HepG2 (cell line): ENCODE measurements around the gene TMEM143. TPM values are rescaled to one million over a fixed set of nuclear protein-coding genes. Genes with fewer than 3 reads are reported as not detected.

Source experiments
- BRCA1 ChIP-seq: sonication (generic); formaldehyde crosslinking; IDR thresholded peaks from 2 replicates; pipeline ENCODE4 v1.4.0; 2020; ENCODE audit warnings: missing genetic modification reagents
- HOXD1 ChIP-seq: sonication (generic); formaldehyde crosslinking; IDR thresholded peaks from 2 replicates; pipeline ENCODE4 v1.5.0; 2020; ENCODE audit warnings: missing genetic modification reagents
- KLF9 ChIP-seq: IDR thresholded peaks from 2 replicates; pipeline ENCODE4 v1.6.1; 2016; ENCODE audit warnings: low read depth
- MAFK ChIP-seq, 2 experiments: IDR thresholded peaks in 1 of 2; conservative IDR thresholded peaks in 1 of 2; 2 replicates each; pipeline ENCODE4 v1.6.1; 2011; ENCODE audit warnings: improper control_type of control experiment in 2 of 2, low read length in 2 of 2
- NONO ChIP-seq, 2 experiments: fragments of 450-650 bp in 1 of 2; sonication (generic) in 1 of 2; formaldehyde crosslinking in 1 of 2; IDR thresholded peaks in 1 of 2; conservative IDR thresholded peaks in 1 of 2; 2 replicates each; pipeline versions ENCODE4 v1.6.1 to v1.8.0; 2017 to 2022; ENCODE audit warnings: mild to moderate bottlenecking in 1 of 2, missing genetic modification reagents in 1 of 2, moderate library complexity in 1 of 2
- POLR2AphosphoS5 ChIP-seq: IDR thresholded peaks from 2 replicates; pipeline ENCODE4 v1.6.1; 2012; ENCODE audit warnings: low read depth, low read length
- SMC3 ChIP-seq: IDR thresholded peaks from 2 replicates; pipeline ENCODE4 v1.6.1; 2011; ENCODE audit warnings: low read length, improper control_type of control experiment
- SP1 ChIP-seq, 2 experiments: fragments of 450-650 bp in 1 of 2; sonication (generic) in 1 of 2; formaldehyde crosslinking in 1 of 2; IDR thresholded peaks; 2 replicates each; pipeline versions ENCODE4 v1.4.0 to v1.6.1; 2016 to 2020; ENCODE audit warnings: missing genetic modification reagents in 1 of 2
- SP2 ChIP-seq: sonication (generic); formaldehyde crosslinking; IDR thresholded peaks from 2 replicates; pipeline ENCODE4 v1.5.1; 2020; ENCODE audit warnings: mild to moderate bottlenecking, missing genetic modification reagents
- SP4 ChIP-seq: sonication (generic); formaldehyde crosslinking; IDR thresholded peaks from 2 replicates; pipeline ENCODE4 v1.8.1; 2023; ENCODE audit warnings: mild to moderate bottlenecking, missing genetic modification reagents
- TBL1XR1 ChIP-seq: fragments of 150-350 bp; IDR thresholded peaks from 2 replicates; pipeline ENCODE4 v1.6.1; 2014; ENCODE audit warnings: borderline replicate concordance, low read length; ENCODE audit not compliant: partially characterized antibody
- ZMAT3 ChIP-seq: sonication (generic); formaldehyde crosslinking; conservative IDR thresholded peaks from 2 replicates; pipeline ENCODE4 v1.7.0; 2021; ENCODE audit warnings: missing genetic modification reagents
- ZNF589 ChIP-seq: sonication (generic); formaldehyde crosslinking; conservative IDR thresholded peaks from 2 replicates; pipeline ENCODE4 v1.8.0; 2022; ENCODE audit warnings: mild to moderate bottlenecking, moderate library complexity, missing genetic modification reagents
- ZNF788 ChIP-seq: sonication (generic); formaldehyde crosslinking; IDR thresholded peaks from 2 replicates; pipeline ENCODE4 v1.5.0; 2020; ENCODE audit warnings: mild to moderate bottlenecking, missing genetic modification reagents, borderline replicate concordance
- ZSCAN29 ChIP-seq: sonication (generic); formaldehyde crosslinking; conservative IDR thresholded peaks from 2 replicates; pipeline ENCODE4 v1.4.0; 2020; ENCODE audit warnings: mild to moderate bottlenecking, missing genetic modification reagents
- polyA plus RNA-seq, 8 experiments: library from polyadenylated mRNA; depleted of rRNA in 3 of 8; stranded (reverse) in 7 of 8; unstranded in 1 of 8; fragments of >200 nt; fragmentation: Illumina TruSeq in 4 of 8; extraction: Trizol in 4 of 8; gene quantifications; 2 replicates each; pipeline versions ENCODE4 v1.2.1 to v1.2.3, GENCODE V29; 2011 to 2016; ENCODE audit warnings: low read depth in 4 of 8, missing spikeins in 1 of 8, mixed read lengths in 1 of 8; ENCODE audit not compliant: insufficient read depth in 1 of 8
- total RNA-seq, 5 experiments: library from RNA; depleted of rRNA; stranded (reverse); fragments of >200 nt; fragmentation: Illumina TruSeq; extraction: Trizol; gene quantifications; 2 replicates each; pipeline ENCODE4 v1.2.3, GENCODE V29; 2016; ENCODE audit warnings: low read depth in 1 of 5
- TF ChIP-seq, protein P1 (sequence below): sonication (generic); formaldehyde crosslinking; IDR thresholded peaks from 2 replicates; pipeline ENCODE4 v1.9.0; 2022; ENCODE audit warnings: missing genetic modification reagents, mild to moderate bottlenecking, borderline replicate concordance
- TF ChIP-seq, protein P2 (sequence below): sonication (generic); formaldehyde crosslinking; IDR thresholded peaks from 2 replicates; pipeline ENCODE4 v1.5.0; 2020; ENCODE audit warnings: mild to moderate bottlenecking, missing genetic modification reagents
- TF ChIP-seq, protein P3 (sequence below), 2 experiments: sonication (generic) in 1 of 2; formaldehyde crosslinking in 1 of 2; IDR thresholded peaks; 2 replicates each; pipeline versions ENCODE4 v1.4.0 to v1.6.1; 2018 to 2020; ENCODE audit warnings: missing genetic modification reagents in 2 of 2, borderline replicate concordance in 1 of 2, low read depth in 1 of 2, mild to moderate bottlenecking in 1 of 2, missing biosample characterization in 1 of 2
- TF ChIP-seq, protein P4 (sequence below): sonication (generic); formaldehyde crosslinking; IDR thresholded peaks from 2 replicates; pipeline ENCODE4 v1.8.1; 2023; ENCODE audit warnings: mild to moderate bottlenecking, missing genetic modification reagents

The TMEM143 gene
- total and polyA plus RNA-seq, 2 of the 13 experiments (the other 11 are each of a cell fraction or from before 2014, with no cell fraction given): 7.7 to 11.3 TPM

DNA sequence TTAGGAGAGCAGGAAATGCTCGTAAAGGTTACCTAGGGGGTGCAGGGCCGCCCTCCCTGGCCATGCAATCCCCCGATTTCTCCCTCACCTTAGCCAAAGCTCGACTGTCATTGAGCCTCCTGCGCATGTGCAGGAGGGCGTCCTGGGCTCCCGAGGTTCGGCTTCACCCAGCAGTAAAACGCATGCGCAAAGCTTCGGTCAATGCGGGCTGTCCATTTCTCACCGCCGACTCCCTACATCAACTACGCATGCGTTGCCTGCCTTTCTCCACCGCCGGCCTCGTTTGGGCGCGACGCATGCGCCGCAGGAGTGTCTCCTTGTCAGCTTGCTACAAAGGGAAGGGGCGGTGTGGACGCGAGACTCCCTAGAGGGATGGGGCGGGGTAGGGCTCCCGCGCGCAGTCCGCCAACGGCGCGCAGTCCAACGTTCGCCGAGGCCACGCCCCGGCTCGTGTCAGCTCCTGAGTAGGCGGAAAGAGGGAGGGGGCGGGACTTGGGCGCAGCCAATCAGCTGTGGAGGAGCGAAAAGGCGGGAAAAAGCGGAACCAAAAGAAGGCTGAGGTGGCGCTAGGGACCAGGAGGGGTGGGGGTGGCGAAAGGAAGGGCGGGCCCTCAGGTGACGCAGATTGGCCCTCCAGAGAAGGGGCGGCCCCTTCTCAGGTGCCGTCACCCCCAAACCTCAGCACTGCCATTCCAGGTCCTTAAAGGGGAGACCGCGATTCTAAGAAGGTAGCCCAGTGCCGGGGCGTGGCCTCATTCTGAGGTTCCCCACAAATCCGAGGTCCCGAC, at the start of gene TMEM143, which contains the start of gene SYNGR4 (continued):
- TF ChIP-seq SP1 (IDR thresholded peaks at IDR 0.05) (no peak), SP1 (CRISPR knock-in tag; IDR thresholded peaks at IDR 0.05) (peak; percentile 89; the same call in 1 of the 2 replicates), MAFK (conservative IDR thresholded peaks at IDR 0.05 in 1 of 2, IDR thresholded peaks at IDR 0.05 in 1 of 2; ENCODE audit: low read length in 2 of 2) (peak; percentile 15 to 26; a peak in 1 of 4 replicates), POLR2AphosphoS5 (peak; percentile 80), SP4 (CRISPR knock-in tag) (peak; percentile 91), SMC3 (no peak), HOXD1 (0 out of 2 replicates have a peak, but pooled peaks have one; percentile 4), NONO (IDR thresholded peaks at IDR 0.05) (no peak), NONO (CRISPR knock-in tag; conservative IDR thresholded peaks at IDR 0.05) (no peak; the same call in 1 of the 2 replicates), ZNF589 (CRISPR knock-in tag) (0 out of 2 replicates have a peak, but pooled peaks have one; percentile 7), ZMAT3 (CRISPR knock-in tag) (peak; percentile 77; the same call in 1 of the 2 replicates), TBL1XR1 (no peak), ZNF788 (CRISPR knock-in tag) (peak; percentile 83; the same call in 1 of the 2 replicates), BRCA1 (CRISPR knock-in tag) (0 out of 2 replicates have a peak, but pooled peaks have one; percentile 50), ZSCAN29 (CRISPR knock-in tag) (0 out of 2 replicates have a peak, but pooled peaks have one; percentile 8), KLF9 (CRISPR knock-in tag) (no peak), SP2 (CRISPR knock-in tag) (peak; percentile 83)
- TF ChIP-seq, protein P1, sequence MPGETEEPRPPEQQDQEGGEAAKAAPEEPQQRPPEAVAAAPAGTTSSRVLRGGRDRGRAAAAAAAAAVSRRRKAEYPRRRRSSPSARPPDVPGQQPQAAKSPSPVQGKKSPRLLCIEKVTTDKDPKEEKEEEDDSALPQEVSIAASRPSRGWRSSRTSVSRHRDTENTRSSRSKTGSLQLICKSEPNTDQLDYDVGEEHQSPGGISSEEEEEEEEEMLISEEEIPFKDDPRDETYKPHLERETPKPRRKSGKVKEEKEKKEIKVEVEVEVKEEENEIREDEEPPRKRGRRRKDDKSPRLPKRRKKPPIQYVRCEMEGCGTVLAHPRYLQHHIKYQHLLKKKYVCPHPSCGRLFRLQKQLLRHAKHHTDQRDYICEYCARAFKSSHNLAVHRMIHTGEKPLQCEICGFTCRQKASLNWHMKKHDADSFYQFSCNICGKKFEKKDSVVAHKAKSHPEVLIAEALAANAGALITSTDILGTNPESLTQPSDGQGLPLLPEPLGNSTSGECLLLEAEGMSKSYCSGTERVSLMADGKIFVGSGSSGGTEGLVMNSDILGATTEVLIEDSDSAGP: peak; percentile 3
- TF ChIP-seq, protein P2, sequence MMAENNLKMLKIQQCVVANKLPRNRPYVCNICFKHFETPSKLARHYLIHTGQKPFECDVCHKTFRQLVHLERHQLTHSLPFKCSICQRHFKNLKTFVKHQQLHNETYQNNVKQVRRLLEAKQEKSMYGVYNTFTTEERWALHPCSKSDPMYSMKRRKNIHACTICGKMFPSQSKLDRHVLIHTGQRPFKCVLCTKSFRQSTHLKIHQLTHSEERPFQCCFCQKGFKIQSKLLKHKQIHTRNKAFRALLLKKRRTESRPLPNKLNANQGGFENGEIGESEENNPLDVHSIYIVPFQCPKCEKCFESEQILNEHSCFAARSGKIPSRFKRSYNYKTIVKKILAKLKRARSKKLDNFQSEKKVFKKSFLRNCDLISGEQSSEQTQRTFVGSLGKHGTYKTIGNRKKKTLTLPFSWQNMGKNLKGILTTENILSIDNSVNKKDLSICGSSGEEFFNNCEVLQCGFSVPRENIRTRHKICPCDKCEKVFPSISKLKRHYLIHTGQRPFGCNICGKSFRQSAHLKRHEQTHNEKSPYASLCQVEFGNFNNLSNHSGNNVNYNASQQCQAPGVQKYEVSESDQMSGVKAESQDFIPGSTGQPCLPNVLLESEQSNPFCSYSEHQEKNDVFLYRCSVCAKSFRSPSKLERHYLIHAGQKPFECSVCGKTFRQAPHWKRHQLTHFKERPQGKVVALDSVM: no peak
- TF ChIP-seq, protein P3, sequence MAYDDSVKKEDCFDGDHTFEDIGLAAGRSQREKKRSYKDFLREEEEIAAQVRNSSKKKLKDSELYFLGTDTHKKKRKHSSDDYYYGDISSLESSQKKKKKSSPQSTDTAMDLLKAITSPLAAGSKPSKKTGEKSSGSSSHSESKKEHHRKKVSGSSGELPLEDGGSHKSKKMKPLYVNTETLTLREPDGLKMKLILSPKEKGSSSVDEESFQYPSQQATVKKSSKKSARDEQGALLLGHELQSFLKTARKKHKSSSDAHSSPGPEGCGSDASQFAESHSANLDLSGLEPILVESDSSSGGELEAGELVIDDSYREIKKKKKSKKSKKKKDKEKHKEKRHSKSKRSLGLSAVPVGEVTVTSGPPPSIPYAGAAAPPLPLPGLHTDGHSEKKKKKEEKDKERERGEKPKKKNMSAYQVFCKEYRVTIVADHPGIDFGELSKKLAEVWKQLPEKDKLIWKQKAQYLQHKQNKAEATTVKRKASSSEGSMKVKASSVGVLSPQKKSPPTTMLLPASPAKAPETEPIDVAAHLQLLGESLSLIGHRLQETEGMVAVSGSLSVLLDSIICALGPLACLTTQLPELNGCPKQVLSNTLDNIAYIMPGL (CRISPR knock-in tag; IDR thresholded peaks at IDR 0.05; ENCODE audit: borderline replicate concordance in 1 of 2, low read depth in 1 of 2): peak in 1 of 2 experiments; percentile 8; a peak in 1 of 4 replicates
- TF ChIP-seq, protein P4, sequence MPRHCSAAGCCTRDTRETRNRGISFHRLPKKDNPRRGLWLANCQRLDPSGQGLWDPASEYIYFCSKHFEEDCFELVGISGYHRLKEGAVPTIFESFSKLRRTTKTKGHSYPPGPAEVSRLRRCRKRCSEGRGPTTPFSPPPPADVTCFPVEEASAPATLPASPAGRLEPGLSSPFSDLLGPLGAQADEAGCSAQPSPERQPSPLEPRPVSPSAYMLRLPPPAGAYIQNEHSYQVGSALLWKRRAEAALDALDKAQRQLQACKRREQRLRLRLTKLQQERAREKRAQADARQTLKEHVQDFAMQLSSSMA (CRISPR knock-in tag): peak; percentile 85; the same call in 1 of the 2 replicates
